ENCODE data around the gene CA10.

CA10 gene

DNA sequence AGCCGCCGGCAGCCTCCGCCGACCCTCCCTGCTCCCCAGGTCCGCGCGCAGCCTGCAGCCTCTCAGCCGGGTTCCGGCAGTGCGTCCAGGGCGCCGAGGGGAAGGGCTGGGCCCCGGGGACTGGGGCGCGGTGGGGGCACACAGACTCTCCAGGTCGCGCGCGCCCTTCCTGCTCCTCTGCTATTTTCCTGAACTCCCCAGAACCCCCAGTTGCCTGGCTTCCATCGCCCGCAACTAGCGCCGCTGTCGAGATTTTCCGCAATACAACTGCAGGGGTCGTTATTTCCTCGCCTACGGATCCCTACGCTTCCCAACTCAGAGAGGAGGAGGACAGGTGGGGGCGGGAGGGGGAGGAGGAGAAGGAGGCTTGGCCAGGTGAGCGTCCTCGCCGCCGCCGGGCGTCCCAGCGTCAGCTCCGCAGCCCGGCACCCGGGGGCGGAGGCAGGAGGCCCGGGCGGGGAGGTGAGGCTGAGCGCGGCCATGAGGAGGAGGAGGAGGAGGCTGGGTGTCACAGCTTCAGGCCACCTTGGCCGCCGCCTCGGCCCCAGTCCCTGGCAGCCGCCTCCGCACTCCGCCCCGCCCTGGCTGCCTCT, at the start of gene CA10:
CA10 (minus strand) TSS at position 265 of the 593 bp plus-strand sequence.
- peak; percentile 14 for DNase-seq

GRCh38 chr17:52207796-52208195, 49.3 kb upstream of the CA10 start:
- DNase-seq, result no peak

- DNase-seq, result no peak
Observed at GRCh38 chr17:52202520-52203080, 44.1 kb upstream of the CA10 start.

- no peak for DNase-seq
Observed at GRCh38 chr17:52201767-52202519, 43.4 kb upstream of the CA10 start.

GRCh38 chr17:52191491-52191890, 33.0 kb upstream of the CA10 start:
- no peak for DNase-seq

GRCh38 chr17:52181782-52182181, 23.3 kb upstream of the CA10 start:
- DNase-seq, result peak; percentile 82

- DNase-seq, result no peak
Observed at GRCh38 chr17:52178012-52178411, 19.5 kb upstream of the CA10 start.

GRCh38 chr17:52170963-52171572, 12.6 kb upstream of the CA10 start:
- DNase-seq, result no peak

- DNase-seq, result no peak
Observed at GRCh38 chr17:52160136-52160567, 1.6 kb upstream of the CA10 start.

DNA sequence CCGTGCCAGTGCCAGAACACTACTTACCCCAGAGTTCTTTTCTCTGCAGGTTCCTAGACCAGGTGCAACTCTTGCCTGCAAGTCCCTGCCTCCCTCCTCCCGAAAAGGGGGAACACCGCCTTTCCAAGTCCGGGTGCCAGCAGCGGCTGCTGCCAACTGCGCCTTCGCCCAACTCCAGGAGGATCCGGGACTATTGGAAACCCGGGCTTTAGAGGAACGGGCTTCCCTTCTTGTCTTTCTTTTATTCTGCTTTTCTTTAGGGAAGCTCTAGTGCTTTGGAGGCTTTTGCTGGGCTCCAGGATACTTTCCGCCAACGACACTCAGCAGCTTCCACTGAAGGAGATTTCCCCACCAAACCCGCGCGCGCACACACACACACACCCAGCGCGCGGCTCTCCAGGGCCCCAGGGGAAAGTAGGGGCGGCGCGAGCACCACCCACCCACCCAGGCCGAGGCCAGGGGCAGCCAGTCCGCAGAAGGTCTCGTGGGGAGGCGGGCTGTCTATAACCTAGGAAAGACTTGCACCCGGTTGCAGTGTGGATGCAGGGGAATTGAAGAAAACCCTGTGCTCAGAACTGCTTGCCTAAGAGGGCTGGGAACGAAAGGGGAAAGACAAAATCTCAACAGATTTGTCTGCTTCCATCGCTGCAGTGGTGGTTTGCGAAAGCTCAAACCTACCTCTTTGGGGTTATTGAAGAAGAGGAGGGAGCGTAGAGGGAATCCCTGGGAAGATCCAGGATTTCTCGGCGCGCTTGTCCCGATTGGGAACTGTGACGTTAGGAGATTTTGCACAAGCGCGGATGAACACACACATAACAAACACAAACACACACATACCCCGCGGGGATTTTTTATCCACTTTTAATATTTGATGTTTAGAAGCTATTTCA, 977 bp upstream of the CA10 start:
- no peak for DNase-seq

- no peak for DNase-seq
Observed at GRCh38 chr17:52157603-52158449, 688 bp downstream of the CA10 start.

DNA sequence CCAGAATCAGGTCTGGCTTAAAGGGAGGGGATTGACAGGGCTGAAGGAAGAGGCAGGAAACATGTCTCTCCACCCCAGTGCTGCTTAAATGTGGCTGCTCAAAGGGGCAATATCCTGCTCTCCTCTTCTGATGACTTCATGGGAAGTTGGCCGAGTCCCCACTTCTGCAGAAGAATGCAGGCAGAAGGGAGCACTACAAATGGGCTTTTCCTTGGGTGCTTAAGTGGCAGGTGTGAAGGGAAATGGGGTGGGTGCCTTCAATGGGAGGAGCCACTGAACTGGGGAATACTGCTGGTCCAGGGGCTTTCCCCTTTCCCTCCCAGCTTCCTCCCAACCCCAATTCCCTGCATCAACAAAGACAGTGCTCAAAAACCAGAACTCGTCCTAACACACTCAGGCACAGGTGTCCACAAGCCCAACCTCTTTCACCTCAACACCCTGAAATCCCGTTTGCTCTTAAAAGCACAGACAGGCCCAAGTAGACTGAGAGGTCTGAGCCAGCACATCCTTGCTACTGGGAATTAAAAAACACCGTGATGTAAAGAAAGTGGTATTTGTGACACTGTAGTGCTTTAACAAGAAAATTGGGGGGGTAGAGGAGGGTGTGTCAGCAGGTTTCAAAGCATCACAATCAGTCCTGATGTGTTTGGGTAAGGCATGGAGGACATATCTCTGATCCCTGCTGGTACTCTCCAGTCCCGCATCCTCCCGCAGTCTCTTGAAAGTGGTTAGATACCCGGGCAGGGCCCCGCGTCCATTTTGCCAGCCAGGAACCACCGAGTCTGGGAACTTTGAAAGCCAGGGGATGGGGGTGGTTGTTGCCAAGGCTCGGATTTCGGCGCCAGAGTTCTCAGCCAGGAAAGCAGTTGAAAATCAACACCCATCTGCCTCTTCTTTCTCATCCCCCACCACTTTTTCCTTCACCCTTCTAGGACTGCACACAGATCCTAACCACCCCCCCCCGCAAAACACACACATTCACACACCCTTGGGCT, 1.6 kb downstream of the CA10 start:
- DNase-seq, result no peak

GRCh38 chr17:52155301-52155700, 3.2 kb downstream of the CA10 start:
- DNase-seq, result no peak

DNA sequence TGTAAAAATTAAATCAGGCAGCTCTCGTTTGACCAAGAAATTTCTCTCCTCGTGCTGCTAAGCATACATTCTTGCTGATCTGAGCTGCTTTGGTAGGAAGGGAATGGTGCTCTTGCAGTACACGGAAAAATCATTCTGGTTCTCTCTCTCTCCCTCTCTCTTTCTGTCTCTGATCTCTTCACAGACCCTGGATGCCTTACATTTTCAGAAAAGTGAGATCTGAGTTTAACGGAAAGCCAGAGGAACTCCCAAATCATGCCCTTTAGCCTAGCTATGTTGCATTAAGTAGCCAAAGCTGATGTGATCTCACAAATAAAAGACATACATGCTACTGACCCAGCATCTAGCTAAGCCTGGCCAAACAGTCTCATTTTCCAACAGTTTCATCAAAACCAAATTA, 4.0 kb downstream of the CA10 start:
- no peak for DNase-seq

DNA sequence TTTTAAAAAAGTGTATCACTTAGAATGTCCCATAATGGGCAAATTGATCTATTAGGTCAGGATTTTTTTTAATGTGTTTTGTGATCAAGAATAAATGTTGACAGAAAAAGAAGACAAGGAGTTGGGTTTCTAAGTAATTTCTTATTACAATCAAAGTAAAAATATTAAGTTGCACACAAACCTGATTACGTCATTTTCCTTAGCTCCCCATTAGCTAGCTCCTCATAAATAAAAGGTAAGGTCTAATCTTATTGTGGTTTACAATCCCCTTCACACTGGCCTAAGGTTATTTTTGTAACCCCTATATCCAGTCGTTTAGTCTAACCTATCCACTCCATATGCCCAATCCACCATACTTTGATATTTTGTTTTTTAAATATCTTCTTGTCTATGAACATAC, 7.6 kb downstream of the CA10 start:
- no peak for DNase-seq

- no peak for DNase-seq
Observed at GRCh38 chr17:52149626-52150025, 8.9 kb downstream of the CA10 start.

DNA sequence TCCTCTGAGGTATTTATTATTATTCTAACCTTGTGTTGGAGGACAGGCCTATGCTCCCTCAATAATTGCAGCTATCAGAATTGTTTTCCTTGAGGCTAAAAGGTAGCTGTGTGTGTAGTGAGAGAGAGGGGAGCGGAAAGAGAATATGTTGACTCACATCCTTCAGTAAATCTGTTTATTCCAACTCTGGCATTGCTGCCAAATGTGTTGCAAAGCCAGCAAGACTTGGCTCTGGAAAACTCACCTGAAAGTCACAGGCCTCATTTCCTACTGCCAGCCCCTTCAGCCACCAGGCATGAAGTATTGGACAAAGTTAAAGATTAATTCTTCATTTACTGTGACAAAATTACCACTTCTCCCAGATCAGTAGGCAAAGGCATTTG, 9.6 kb downstream of the CA10 start:
- no peak for DNase-seq

- no peak for DNase-seq
Observed at GRCh38 chr17:52148288-52148968, 10.1 kb downstream of the CA10 start.

GRCh38 chr17:52147872-52148271, 10.6 kb downstream of the CA10 start:
- DNase-seq, result no peak

GRCh38 chr17:52147431-52147830, 11.1 kb downstream of the CA10 start:
- DNase-seq, result no peak
